Measurements from ENCODE around the gene PDILT. TPM values are rescaled to one million over a fixed set of nuclear protein-coding genes. Genes with fewer than 3 reads are reported as not detected.

PDILT gene
- total and polyA plus RNA-seq, 9 donors = not detected

GRCh38 chr16:20372701-20373100, 31.8 kb downstream of the PDILT start:
- Histone ChIP-seq H3K9me3 (no peaks in the 10 kb centered on the region), H3K36me3 (no peaks in the 10 kb centered on the region), H3K4me1 (ENCODE audit: insufficient read depth) (no peaks in the 10 kb centered on the region), H3K27ac (no peak overlapping the region), H3K4me3 (no peak overlapping the region), H3K27me3 (no peaks in the 10 kb centered on the region)
- no peak for DNase-seq
- intact Hi-C loops (cut with DNase I) = no loop called here
- WGBS, 3 donors = 78 to 85% (median 83%) methylated on average over 5 of the region's 5 CpGs
- TF ChIP-seq CTCF (IDR thresholded peaks at IDR 0.05) = no peak

GRCh38 chr16:20369452-20370054, 35.0 kb downstream of the PDILT start:
- TF ChIP-seq CTCF (IDR thresholded peaks at IDR 0.05) (no peak), POLR2A (IDR thresholded peaks at IDR 0.05) (no peak), EP300 (IDR thresholded peaks at IDR 0.05) (no peak)
- Histone ChIP-seq H3K9me3 (no peaks in the 10 kb centered on the region), H3K36me3 (no peaks in the 10 kb centered on the region), H3K27me3 (no peaks in the 10 kb centered on the region), H3K4me3 (no peak overlapping the region), H3K4me1 (ENCODE audit: insufficient read depth) (no peaks in the 10 kb centered on the region), H3K27ac (no peak overlapping the region)
- DNase-seq = no peak
- intact Hi-C loops (cut with DNase I) = loop anchor here in 1 of 4 donors (10.0 kb wide), 1 partner anchor 455 kb away; no protein-coding TSS in a partner anchor
- 58 to 64% (median 59%) methylated on average over 9 of the region's 9 CpGs for WGBS, 3 donors

- Histone ChIP-seq H3K9me3 (no peaks in the 10 kb centered on the region), H3K4me3 (no peak overlapping the region), H3K36me3 (no peaks in the 10 kb centered on the region), H3K27me3 (no peaks in the 10 kb centered on the region), H3K27ac (no peak overlapping the region), H3K4me1 (ENCODE audit: insufficient read depth) (no peaks in the 10 kb centered on the region)
- no peak for DNase-seq
- WGBS, 3 donors = 75 to 78% (median 76%) methylated on average over 3 of the region's 3 CpGs
- intact Hi-C loops (cut with DNase I) = loop anchor here in 1 of 4 donors (10.0 kb wide), 1 partner anchor 449 kb away; no protein-coding TSS in a partner anchor
- TF ChIP-seq EP300 (IDR thresholded peaks at IDR 0.05) (no peak), CTCF (IDR thresholded peaks at IDR 0.05) (no peak), POLR2A (IDR thresholded peaks at IDR 0.05) (no peak)
Measured at GRCh38 chr16:20364051-20364450, 40.5 kb downstream of the PDILT start.

GRCh38 chr16:20363191-20363590, 41.3 kb downstream of the PDILT start:
- DNase-seq = no peak
- no peak overlapping the region for H3K27ac ChIP-seq
- no peaks in the 10 kb centered on the region for H3K9me3 ChIP-seq
- TF ChIP-seq CTCF (IDR thresholded peaks at IDR 0.05) = no peak
- no peak for TF ChIP-seq EP300 (IDR thresholded peaks at IDR 0.05)
- H3K36me3 ChIP-seq = no peaks in the 10 kb centered on the region
- no peaks in the 10 kb centered on the region for H3K4me1 ChIP-seq (ENCODE audit: insufficient read depth)
- no peaks in the 10 kb centered on the region for H3K27me3 ChIP-seq
- intact Hi-C loops (cut with DNase I) = loop anchor here in 1 of 4 donors (10.0 kb wide), 1 partner anchor 448 kb away; no protein-coding TSS in a partner anchor
- 36 to 46% (median 42%) methylated on average over 2 of the region's 2 CpGs for WGBS, 3 donors
- no peak overlapping the region for H3K4me3 ChIP-seq
